ENCODE measurements around the gene EPC1. TPM values are rescaled to one million over a fixed set of nuclear protein-coding genes. Genes with fewer than 3 reads are reported as not detected.
A peak's percentile ranks its signal among the peaks of the same experiment; 100 is the strongest.
"Not testable (repeated sequence)": the region's sequence is repeated elsewhere in the genome, so short reads cannot be mapped to it uniquely, and the experiment has no call there.

EPC1 gene
- polyA plus RNA-seq, 12 donors = 37.8 to 108 (median 46.7) TPM

DNA sequence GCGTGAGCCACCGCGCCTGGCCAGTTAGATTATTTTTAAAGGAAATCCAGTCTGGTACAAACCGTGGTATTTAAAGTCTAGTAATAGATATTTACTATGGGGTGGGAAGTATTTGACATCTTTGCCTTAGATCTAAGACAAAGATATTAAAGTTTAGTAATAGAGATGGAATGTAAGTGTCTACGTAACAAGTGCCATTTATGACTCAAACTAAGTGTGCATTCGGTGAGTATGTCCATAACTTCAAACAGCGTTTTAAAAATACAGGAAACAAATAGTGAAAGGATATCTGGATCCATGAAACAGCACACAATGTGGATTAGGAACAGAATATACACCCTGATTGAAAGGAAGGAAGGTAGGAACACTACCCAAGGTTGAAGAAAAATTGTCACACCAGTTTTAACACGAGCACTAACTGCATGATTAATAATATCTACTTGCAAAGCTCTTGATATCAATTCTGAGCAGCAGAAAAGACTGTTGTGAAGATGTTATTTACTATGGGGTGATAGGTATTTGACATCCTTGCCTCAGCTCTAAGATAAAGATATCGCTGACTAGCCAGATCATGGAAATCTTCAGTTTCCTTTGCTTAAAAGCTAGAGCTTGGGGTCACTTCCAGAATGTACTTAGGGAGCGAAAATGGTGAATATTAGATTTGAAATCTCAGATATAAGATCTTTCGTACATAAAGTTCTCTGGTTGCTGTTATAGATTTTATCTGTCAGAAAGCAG, 48.7 kb downstream of the EPC1 start:
- no peak for DNase-seq

DNA sequence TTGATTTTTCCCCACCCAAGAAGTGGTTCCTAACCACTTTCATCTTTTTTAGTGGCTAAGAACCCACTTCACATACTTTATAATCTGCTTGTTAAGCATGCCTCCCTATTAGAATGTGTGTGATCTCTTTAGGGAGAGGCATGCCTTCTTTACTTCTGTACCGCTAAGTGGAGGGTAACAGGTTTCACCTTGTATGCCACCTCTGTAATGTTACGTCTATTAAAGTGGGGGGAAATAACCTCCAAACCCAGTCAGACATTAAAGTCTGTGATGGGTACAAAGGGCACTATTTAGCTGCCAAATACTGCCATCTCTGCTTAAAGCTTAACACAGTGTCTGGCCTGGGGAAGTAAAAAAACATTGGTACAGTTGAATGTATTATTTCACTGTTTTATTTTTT, 51.9 kb downstream of the EPC1 start:
- no peak for DNase-seq

DNA sequence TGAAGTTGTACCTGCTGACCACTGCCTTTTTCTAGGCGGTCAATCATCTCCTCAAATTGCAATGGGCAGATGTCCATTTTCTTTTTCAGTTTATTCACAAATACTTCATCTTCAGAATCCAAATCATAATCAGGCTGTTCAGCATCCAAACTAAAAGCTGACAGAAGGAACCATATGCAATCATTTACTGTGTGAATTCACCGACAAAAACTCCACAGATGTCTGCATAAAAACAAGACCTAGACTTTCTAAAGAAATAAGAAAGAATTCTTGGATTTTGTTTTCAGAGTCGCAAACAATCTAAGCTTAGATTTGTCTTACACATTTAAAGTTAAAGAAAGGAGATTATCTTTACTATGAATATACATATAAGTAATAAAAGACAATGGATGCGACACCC, 53.4 kb downstream of the EPC1 start:
- DNase-seq = no peak

DNA sequence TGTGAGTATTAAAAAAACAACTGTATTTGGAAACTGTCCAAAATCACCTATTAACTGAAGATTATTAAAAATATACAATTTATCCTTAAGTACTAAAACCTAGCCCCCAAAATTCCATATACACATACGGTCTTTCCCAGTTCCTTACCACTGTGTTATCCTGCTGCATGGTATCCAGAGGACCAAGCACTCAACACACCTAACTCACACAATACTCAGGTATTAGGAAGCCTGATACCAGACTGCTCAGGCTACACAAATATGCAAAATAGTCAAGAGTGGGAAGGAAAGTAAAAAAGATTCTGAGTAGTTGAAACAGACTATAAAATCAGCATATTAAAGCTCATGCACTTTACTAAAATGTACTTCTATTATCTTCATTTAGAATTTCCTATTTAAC, 67.2 kb downstream of the EPC1 start:
- no peak for DNase-seq

GRCh38 chr10:32273336-32273735, 73.6 kb downstream of the EPC1 start:
- DNase-seq = no peak

GRCh38 chr10:32271617-32272016, 75.3 kb downstream of the EPC1 start:
- DNase-seq = no peak

- no peak for DNase-seq
These were observed 77.4 kb downstream of the EPC1 start for GRCh38 chr10:32269343-32270100.

DNA sequence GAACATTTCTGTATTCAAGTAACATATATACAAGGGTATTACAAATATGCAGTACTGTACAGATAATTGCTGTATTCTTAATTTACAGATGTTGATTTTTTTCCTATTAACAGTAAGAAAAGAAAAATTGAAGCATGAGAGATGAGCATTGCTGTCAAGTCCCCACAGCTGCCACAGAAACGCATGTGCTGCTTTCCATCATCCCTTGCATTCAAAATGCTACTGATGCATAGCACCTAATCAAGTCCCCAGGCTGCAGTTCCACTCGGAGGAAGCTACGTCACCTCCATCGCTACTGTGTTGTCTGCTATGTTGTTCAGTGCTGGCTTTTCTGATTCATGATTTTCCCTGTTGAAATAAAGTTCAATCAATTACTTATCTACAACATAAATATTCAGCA, 78.2 kb downstream of the EPC1 start:
- no peak for DNase-seq

GRCh38 chr10:32266979-32267378, 80.0 kb downstream of the EPC1 start:
- no peak for DNase-seq

DNA sequence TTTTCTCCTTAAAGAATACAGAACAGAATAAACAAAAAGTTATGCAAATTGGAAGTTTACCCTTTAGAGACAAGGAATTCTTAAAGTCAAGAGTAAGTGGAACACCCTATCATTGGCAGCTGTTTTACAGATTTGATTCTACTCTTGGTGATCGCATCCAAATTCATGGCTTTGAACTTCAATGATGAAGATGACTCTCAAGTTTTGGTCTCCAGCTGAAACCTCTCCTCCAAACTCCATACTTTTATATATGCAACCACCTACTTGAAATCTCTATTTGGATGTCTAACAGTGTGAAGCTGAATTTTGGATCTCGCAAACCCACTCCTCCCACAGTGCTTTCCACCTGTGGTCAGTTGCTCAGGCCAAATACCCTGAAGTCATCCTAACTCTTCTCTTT, 80.4 kb downstream of the EPC1 start:
- DNase-seq = no peak

DNA sequence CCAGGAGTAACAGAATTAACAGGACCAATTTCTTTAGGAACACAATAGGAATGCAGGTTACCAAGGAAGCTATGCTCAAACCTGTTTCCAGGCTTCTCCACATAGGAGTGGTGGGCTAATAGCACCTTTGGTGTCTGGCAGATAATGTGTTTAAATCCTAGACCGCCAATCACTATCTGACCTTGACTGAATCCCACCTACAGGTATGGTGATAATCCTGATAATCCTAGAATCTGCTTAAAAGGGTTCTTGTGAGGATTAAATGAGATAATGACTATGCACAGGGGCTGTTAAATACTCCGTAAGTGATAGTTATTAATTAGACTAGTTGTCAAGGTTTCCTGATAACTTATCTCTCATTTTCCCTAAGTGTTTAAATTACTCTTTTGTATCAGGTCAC, 81.2 kb downstream of the EPC1 start:
- DNase-seq = no peak

DNA sequence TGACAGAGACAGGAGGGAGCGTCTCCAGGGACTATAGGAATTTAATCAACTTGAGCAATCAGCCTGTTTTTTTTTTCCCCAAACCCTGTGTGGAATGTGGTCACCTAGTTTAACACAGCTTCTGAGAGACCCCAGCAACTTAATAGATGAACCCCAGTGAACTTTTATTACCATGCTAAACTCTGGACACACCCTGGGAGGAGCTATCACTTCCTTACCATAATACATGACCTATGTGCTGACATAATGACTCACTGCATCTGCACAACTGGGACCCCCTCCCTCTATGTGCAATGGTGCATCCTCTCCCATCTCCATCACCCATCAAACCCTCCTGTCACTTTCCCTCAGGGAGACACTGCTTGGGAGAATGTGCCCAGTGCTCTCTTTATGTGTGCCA, 83.7 kb downstream of the EPC1 start:
- no peak for DNase-seq

- DNase-seq = no peak
These were observed 87.4 kb downstream of the EPC1 start for GRCh38 chr10:32259551-32259950.

DNA sequence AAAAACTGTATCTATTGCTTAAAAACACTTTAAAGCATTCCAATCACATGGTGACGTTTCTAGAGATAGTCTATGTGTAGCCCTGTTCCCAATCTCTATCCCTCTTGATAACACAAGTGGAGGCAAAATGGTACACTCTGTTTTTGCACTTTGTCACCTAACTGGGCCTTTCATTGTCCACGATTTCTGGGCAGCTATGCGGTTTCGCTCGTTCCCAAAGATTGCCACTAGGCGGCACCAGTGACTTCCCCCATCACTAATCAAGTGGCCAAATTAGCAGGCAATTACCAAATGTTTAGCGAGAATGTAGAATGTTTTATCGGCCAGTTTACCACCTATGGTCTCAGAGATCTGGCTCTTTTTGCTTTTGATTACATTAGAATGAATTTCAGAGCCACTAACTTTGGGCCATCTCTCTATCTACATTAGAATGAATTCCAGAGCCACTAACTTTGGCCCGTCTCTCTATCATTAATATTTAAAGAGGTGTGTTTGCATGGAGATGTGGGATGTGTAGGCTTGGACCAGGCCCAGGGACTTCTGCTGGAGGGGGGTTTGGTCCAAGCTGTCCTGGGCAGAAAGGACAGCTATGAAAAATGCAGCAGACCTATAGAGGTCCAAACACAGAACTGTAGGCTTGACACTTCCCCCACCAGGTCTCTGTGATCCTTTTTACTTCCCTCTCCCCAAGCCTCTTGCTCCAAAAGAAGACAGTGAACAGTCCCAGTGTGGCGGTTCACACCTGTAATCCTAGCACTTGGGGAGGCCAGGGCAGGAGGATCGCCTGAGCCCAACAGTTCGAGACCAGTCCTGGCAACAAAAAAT, 90.1 kb downstream of the EPC1 start:
- DNase-seq = peak; percentile 52

DNA sequence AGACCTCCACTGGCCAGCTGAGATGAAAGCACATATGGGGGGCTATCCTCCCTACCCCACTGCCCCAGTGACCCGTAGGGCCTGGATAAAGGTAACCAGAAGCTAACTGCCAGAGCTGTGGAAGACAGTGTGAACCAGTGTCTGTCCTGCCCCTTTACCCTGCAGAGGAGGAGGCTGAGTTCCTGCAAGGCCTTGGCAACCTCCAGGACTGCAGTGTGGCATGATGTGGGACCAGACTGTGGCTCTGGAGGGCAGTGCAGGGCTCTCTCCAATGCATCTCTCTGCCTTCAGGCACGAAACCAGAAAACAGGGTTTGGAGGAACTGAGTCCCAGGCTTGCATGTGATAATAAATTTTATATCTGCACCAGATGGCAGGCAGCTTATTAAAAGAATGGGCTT, 93.1 kb downstream of the EPC1 start:
- no peak for DNase-seq

DNA sequence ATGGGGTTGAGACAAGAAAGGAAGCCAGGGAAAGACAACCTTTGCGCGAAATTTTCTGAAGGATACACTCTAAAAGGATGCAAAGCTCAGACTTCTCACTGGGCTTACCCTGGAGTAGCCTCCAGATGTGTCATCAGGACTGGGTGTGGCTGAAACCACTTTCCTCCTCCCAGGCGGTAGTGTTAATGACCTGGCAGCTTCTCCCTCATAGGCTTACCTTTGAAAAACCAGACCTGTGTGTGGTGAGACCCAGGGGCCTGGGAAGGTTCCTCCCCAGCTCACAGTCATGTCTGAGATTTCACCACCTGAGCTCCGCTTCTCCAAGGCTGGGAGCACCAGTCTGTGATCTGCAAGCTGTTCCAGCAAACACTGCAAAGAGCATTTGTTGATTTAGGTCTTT, 93.7 kb downstream of the EPC1 start:
- DNase-seq = no peak

GRCh38 chr10:32250489-32250888, 96.5 kb downstream of the EPC1 start:
- not testable (repeated sequence) for DNase-seq

DNA sequence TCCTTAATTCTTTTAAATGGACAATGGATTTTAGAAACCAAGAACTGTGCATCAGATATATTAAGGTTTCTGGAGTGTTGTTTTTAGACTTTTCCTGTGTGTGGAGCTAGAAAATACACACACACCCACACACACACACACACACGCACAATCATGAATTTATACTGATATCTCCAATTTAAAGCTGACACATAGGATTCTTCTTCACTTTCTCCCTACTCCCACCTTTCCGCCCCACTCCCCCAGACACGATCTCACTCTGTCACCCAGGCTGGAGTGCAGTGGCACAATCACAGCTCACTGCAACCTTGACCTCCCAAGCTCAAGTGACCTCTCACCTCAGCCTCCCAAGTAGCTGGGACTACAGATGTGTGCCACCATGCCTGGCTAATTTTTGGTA, 100.3 kb downstream of the EPC1 start:
- no peak for DNase-seq

GRCh38 chr10:32245760-32246159, 101.2 kb downstream of the EPC1 start:
- DNase-seq = no peak

GRCh38 chr10:32244421-32245207, 102.3 kb downstream of the EPC1 start:
- peak; percentile 23 for DNase-seq

DNA sequence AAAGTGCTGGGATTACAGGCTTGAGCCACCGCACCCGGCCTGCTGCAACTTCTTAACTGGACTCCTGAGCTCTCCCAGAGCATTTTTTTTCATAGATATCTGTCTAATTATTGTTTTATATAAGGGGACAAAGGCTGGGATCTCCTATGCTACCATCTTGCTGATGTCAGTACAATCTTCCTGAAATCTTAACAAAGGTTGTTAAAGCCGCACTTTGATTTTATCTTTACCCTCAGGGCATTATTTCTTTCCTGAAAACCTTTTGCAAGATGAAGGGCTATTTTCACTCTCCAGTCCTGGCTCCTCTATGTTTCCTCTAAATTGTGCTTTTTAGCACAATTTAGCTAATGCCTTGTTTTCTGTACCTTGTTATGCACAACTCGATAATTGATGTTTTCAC, 102.9 kb downstream of the EPC1 start:
- no peak for DNase-seq

- no peak for DNase-seq
These were observed 105.0 kb downstream of the EPC1 start for GRCh38 chr10:32241946-32242345.

Measured in muscle of arm (tissue), 12 donors.